Measurements from ENCODE around the gene PNPLA7. TPM values are rescaled to one million over a fixed set of nuclear protein-coding genes. Genes with fewer than 3 reads are reported as not detected.

PNPLA7 gene
- total and polyA plus RNA-seq, 7 experiments from 2014 or later = 2.7 to 28.9 (median 9.0) TPM

DNA sequence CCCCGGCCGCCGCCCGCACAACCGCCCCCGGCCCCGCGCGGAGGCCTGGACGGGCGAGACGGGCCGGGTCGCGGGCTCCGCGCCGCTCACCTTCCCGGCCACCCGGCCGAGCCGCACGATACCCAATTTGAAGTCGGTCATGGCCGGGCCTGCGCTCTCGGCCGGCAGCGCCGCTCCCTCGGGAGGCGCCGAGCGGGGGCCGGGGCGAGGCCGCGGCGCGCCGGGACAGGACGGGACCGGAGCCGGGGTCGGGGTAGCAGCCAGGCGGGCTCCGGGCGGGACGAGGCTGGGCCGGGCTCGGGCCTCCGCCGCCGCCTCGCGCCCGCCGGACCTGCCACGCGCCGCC is 39.9 kb upstream of the PNPLA7 start:
- Histone ChIP-seq H3K4me3 (ENCODE audit: low read length) (no peak overlapping the region), H3K27me3 (ENCODE audit: control insufficient read depth in 2 of 2, insufficient read depth in 2 of 2, low read length in 2 of 2) (no peaks in the 10 kb centered on the region), H3K27ac (ENCODE audit: low read depth, low read length) (no peak overlapping the region), H3K9me3 (ENCODE audit: control insufficient read depth in 2 of 3, low read length in 3 of 3) (no peaks in the 10 kb centered on the region), H3K4me1 (ENCODE audit: control insufficient read depth in 2 of 2, insufficient read depth in 2 of 2, low read length in 2 of 2) (peaks cover 0 to 12% of the 10 kb centered on the region in 2 donors), H3K36me3 (ENCODE audit: control insufficient read depth in 2 of 3, insufficient read depth in 3 of 3, low read length in 3 of 3) (peaks cover 0 to 34% (median 0%) of the 10 kb centered on the region in 3 experiments)
- peak overlapping the region in 3 of 10 donors; percentile 88 to 91 (median 89) for H3K4me3 Mint-ChIP-seq
- no peak overlapping the region for H3K27ac Mint-ChIP-seq
- H3K27me3 Mint-ChIP-seq = no peaks in the 10 kb centered on the region
- ChIA-PET POLR2A (interaction anchor here (1.6 kb wide), 1 partner anchor 29 kb away, joined by 8 read pairs; the partner anchor contains the start of gene EHMT1), CTCF (no interaction called here)
- ATAC-seq = no peak
- H3K9me3 Mint-ChIP-seq = no peaks in the 10 kb centered on the region
- intact Hi-C loops (cut with micrococcal nuclease) = loop anchor here (1.0 to 5.0 kb wide), 6 partner anchors 11 to 349 kb away; partner anchors contain the start of genes ARRDC1 (in 2 of the 2), MRPL41 (in 2 of the 2), NSMF (in 1 of the 2) and TUBB4B (in 1 of the 2)
- peaks cover 7 to 27% (median 16%) of the 10 kb centered on the region in 7 donors for H3K4me1 Mint-ChIP-seq
- peaks cover 0 to 22% (median 8%) of the 10 kb centered on the region in 5 donors for H3K36me3 Mint-ChIP-seq
- DNase-seq = no peak

DNA sequence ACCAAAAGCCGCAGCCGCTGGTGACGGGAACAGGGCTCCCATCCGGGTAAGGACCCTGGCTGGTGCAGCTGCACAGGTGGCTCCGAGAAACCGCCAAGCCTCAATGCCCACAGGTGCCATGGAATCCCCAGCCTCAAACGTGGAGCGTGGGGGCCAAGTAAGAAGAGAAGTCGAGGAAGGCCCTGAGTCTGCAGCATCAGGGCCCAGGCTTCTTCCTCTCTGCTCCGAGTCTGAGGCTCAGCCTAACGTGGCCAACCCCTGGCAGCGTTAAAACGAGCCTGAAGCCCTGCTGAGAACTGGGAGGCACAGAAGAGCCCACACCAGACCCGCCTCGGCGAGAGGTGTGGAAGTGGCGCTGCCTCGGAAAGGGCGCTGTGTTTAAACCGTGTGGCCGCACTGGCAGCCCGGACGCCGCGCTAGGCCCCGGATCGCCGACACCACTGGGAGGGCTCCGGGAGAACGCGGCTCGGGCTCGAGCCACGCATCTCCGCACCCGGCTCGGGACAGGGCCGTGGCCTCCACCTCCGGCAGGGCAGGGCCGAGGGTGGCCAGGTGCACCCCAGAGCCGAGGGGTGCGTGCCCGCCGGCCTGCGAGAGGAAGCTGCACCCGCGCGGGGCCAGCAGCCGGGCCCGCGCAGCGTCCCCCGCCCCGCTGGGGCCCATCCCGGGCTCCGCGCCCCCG is 39.4 kb upstream of the PNPLA7 start:
- H3K4me3 ChIP-seq (ENCODE audit: low read length) = peak overlapping the region; percentile 30

DNA sequence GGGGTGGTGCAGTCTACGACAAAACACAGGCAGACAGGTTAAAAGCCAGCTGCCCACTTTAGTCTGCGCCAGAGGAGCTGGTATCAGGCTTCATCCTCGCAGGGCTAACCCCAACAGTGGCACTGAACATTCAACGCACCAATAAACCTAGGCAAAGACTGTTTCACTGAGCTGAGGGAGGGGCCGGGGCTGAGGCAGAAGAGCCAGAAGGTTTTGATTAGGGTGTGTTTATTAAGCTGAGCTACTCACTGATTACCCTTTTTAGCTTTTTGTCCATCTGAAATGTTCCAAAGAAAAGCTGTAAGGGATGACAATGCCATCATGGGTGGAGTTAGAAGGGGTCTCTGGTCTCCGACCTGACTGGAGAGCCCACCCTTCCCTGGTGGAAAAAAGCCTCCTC is 38.7 kb upstream of the PNPLA7 start:
- H3K9me3 Mint-ChIP-seq = no peaks in the 10 kb centered on the region
- no peaks in the 10 kb centered on the region for H3K27me3 ChIP-seq (ENCODE audit: control insufficient read depth in 2 of 2, insufficient read depth in 2 of 2, low read length in 2 of 2)
- ChIA-PET POLR2A (interaction anchor here (0.9 to 1.0 kb wide), 2 partner anchors 8 to 30 kb away, joined by 4 to 5 read pairs; partner anchors contain the start of gene EHMT1), CTCF (interaction anchor here (1.0 to 1.2 kb wide), 2 partner anchors 9 to 40 kb away, joined by 4 read pairs; no protein-coding TSS in a partner anchor)
- H3K27ac ChIP-seq (ENCODE audit: low read depth, low read length) = peak overlapping the region; percentile 60
- peak overlapping the region; percentile 47 to 91 (median 82) for H3K4me3 Mint-ChIP-seq
- H3K4me3 ChIP-seq (ENCODE audit: low read length) = peak overlapping the region; percentile 30
- no peak overlapping the region for H3K27ac Mint-ChIP-seq
- no peak for DNase-seq
- peaks cover 0 to 43% (median 0%) of the 10 kb centered on the region in 3 experiments for H3K36me3 ChIP-seq (ENCODE audit: control insufficient read depth in 2 of 3, insufficient read depth in 3 of 3, low read length in 3 of 3)
- no peak for ATAC-seq
- no peaks in the 10 kb centered on the region for H3K27me3 Mint-ChIP-seq
- H3K36me3 Mint-ChIP-seq = peaks cover 0 to 22% (median 8%) of the 10 kb centered on the region in 5 donors
- H3K4me1 ChIP-seq (ENCODE audit: control insufficient read depth in 2 of 2, insufficient read depth in 2 of 2, low read length in 2 of 2) = peaks cover 0 to 12% of the 10 kb centered on the region in 2 donors
- intact Hi-C loops (cut with micrococcal nuclease) = no loop called here
- peaks cover 7 to 27% (median 16%) of the 10 kb centered on the region in 7 donors for H3K4me1 Mint-ChIP-seq
- no peaks in the 10 kb centered on the region for H3K9me3 ChIP-seq (ENCODE audit: control insufficient read depth in 2 of 3, low read length in 3 of 3)

More for the DNA sequence above, 39.4 kb upstream of the PNPLA7 start:
- intact Hi-C loops (cut with micrococcal nuclease) = loop anchor here (1.0 to 5.0 kb wide), 6 partner anchors 10 to 348 kb away; partner anchors contain the start of genes ARRDC1 (in 2 of the 2), MRPL41 (in 2 of the 2), NSMF (in 1 of the 2) and TUBB4B (in 1 of the 2)
- CTCF ChIA-PET = no interaction called here
- Mint-ChIP-seq H3K9me3 (no peaks in the 10 kb centered on the region), H3K27ac (peak overlapping the region in 4 of 9 donors; percentile 26 to 88 (median 66)), H3K27me3 (no peaks in the 10 kb centered on the region), H3K4me1 (peaks cover 7 to 27% (median 16%) of the 10 kb centered on the region in 7 donors), H3K36me3 (peaks cover 0 to 22% (median 8%) of the 10 kb centered on the region in 5 donors), H3K4me3 (peak overlapping the region; percentile 70 to 91 (median 86))
- POLR2A ChIA-PET = interaction anchor here (1.0 kb wide), 1 partner anchor 9 kb away, joined by 4 read pairs; no protein-coding TSS in a partner anchor
- no peaks in the 10 kb centered on the region for H3K9me3 ChIP-seq (ENCODE audit: control insufficient read depth in 2 of 3, low read length in 3 of 3)
- DNase-seq (peak in 1 of 9 donors; percentile 15), ATAC-seq (peak; percentile 2)
- H3K27me3 ChIP-seq (ENCODE audit: control insufficient read depth in 2 of 2, insufficient read depth in 2 of 2, low read length in 2 of 2) = no peaks in the 10 kb centered on the region
- H3K36me3 ChIP-seq (ENCODE audit: control insufficient read depth in 2 of 3, insufficient read depth in 3 of 3, low read length in 3 of 3) = peaks cover 0 to 36% (median 0%) of the 10 kb centered on the region in 3 experiments
- H3K27ac ChIP-seq (ENCODE audit: low read depth, low read length) = peak overlapping the region; percentile 60
- peaks cover 0 to 12% of the 10 kb centered on the region in 2 donors for H3K4me1 ChIP-seq (ENCODE audit: control insufficient read depth in 2 of 2, insufficient read depth in 2 of 2, low read length in 2 of 2)

GRCh38 chr9:137588311-137588710 is 38.1 kb upstream of the PNPLA7 start:
- Mint-ChIP-seq H3K36me3 (peaks cover 0 to 22% (median 8%) of the 10 kb centered on the region in 5 donors), H3K27me3 (no peaks in the 10 kb centered on the region), H3K9me3 (no peaks in the 10 kb centered on the region), H3K4me1 (peaks cover 7 to 27% (median 16%) of the 10 kb centered on the region in 7 donors), H3K27ac (peak overlapping the region in 2 of 9 donors; percentile 24 to 78), H3K4me3 (peak overlapping the region; percentile 49 to 90 (median 75))
- no peak for ATAC-seq
- POLR2A ChIA-PET = interaction anchor here (0.9 to 1.2 kb wide), 3 partner anchors 7 to 31 kb away, joined by 4 to 5 read pairs (median 4); partner anchors contain the start of gene EHMT1
- Histone ChIP-seq H3K27ac (ENCODE audit: low read depth, low read length) (no peak overlapping the region), H3K36me3 (ENCODE audit: control insufficient read depth in 2 of 3, insufficient read depth in 3 of 3, low read length in 3 of 3) (peaks cover 0 to 48% (median 0%) of the 10 kb centered on the region in 3 experiments), H3K4me3 (ENCODE audit: low read length) (no peak overlapping the region), H3K4me1 (ENCODE audit: control insufficient read depth in 2 of 2, insufficient read depth in 2 of 2, low read length in 2 of 2) (peaks cover 0 to 12% of the 10 kb centered on the region in 2 donors), H3K27me3 (ENCODE audit: control insufficient read depth in 2 of 2, insufficient read depth in 2 of 2, low read length in 2 of 2) (no peaks in the 10 kb centered on the region), H3K9me3 (ENCODE audit: control insufficient read depth in 2 of 3, low read length in 3 of 3) (no peaks in the 10 kb centered on the region)
- intact Hi-C loops (cut with micrococcal nuclease) = no loop called here
- DNase-seq = no peak
- CTCF ChIA-PET = interaction anchor here (1.0 to 1.2 kb wide), 2 partner anchors 9 to 40 kb away, joined by 4 read pairs; no protein-coding TSS in a partner anchor

- Histone ChIP-seq H3K36me3 (ENCODE audit: control insufficient read depth in 2 of 3, insufficient read depth in 3 of 3, low read length in 3 of 3) (peaks cover 0 to 61% (median 0%) of the 10 kb centered on the region in 3 experiments), H3K27me3 (ENCODE audit: control insufficient read depth in 2 of 2, insufficient read depth in 2 of 2, low read length in 2 of 2) (no peaks in the 10 kb centered on the region), H3K27ac (ENCODE audit: low read depth, low read length) (no peak overlapping the region), H3K4me1 (ENCODE audit: control insufficient read depth in 2 of 2, insufficient read depth in 2 of 2, low read length in 2 of 2) (peaks cover 0 to 12% of the 10 kb centered on the region in 2 donors), H3K9me3 (ENCODE audit: control insufficient read depth in 2 of 3, low read length in 3 of 3) (no peaks in the 10 kb centered on the region), H3K4me3 (ENCODE audit: low read length) (no peak overlapping the region)
- intact Hi-C loops (cut with micrococcal nuclease) = no loop called here
- no peak for ATAC-seq
- H3K27ac Mint-ChIP-seq = no peak overlapping the region
- H3K36me3 Mint-ChIP-seq = peaks cover 0 to 28% (median 8%) of the 10 kb centered on the region in 5 donors
- POLR2A ChIA-PET = no interaction called here
- peaks cover 7 to 27% (median 16%) of the 10 kb centered on the region in 7 donors for H3K4me1 Mint-ChIP-seq
- DNase-seq = no peak
- no peak overlapping the region for H3K4me3 Mint-ChIP-seq
- no peaks in the 10 kb centered on the region for H3K9me3 Mint-ChIP-seq
- no peaks in the 10 kb centered on the region for H3K27me3 Mint-ChIP-seq
- CTCF ChIA-PET = interaction anchor here (0.8 kb wide), 1 partner anchor 8 kb away, joined by 4 read pairs; no protein-coding TSS in a partner anchor
Observed at GRCh38 chr9:137586854-137587253, 36.7 kb upstream of the PNPLA7 start.

DNA sequence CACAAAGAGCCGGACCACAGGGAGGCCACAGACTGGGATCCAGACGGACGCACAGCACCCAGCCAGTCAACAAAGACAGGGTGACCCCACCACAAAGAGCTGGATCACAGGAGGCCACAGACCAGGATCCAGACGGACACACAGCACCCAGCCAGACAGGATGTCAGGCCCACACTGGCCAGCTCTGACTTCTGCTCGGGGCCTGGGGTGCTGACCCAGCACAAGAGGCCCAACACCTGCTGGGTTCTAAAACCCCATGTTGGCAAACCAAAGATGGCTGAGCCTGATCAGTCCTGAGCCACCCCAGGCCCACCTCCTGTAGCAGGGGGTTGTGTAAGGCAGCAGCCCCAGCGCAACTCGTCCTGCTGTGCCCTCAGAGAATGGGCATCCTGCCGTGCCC is 33.8 kb upstream of the PNPLA7 start:
- Mint-ChIP-seq H3K4me3 (no peak overlapping the region), H3K9me3 (no peaks in the 10 kb centered on the region), H3K27ac (peak overlapping the region in 1 of 9 donors; percentile 47), H3K4me1 (peaks cover 4 to 22% (median 11%) of the 10 kb centered on the region in 7 donors), H3K27me3 (no peaks in the 10 kb centered on the region), H3K36me3 (peaks cover 0 to 28% (median 8%) of the 10 kb centered on the region in 5 donors)
- intact Hi-C loops (cut with micrococcal nuclease) = no loop called here
- ChIA-PET CTCF (no interaction called here), POLR2A (interaction anchor here (0.6 kb wide), 1 partner anchor 19 kb away, joined by 3 read pairs; no protein-coding TSS in a partner anchor)
- Histone ChIP-seq H3K4me3 (ENCODE audit: low read length) (no peak overlapping the region), H3K4me1 (ENCODE audit: control insufficient read depth in 2 of 2, insufficient read depth in 2 of 2, low read length in 2 of 2) (peaks cover 3 to 10% of the 10 kb centered on the region in 2 donors), H3K27me3 (ENCODE audit: control insufficient read depth in 2 of 2, insufficient read depth in 2 of 2, low read length in 2 of 2) (no peaks in the 10 kb centered on the region), H3K9me3 (ENCODE audit: control insufficient read depth in 2 of 3, low read length in 3 of 3) (no peaks in the 10 kb centered on the region), H3K36me3 (ENCODE audit: control insufficient read depth in 2 of 3, insufficient read depth in 3 of 3, low read length in 3 of 3) (peaks cover 0 to 71% (median 0%) of the 10 kb centered on the region in 3 experiments), H3K27ac (ENCODE audit: low read depth, low read length) (no peak overlapping the region)
- ATAC-seq (no peak), DNase-seq (no peak)

Data from naive thymus-derived CD4-positive, alpha-beta T cell (primary cell).